HG02763 (cell line): ENCODE measurements around the gene RBM47.

Experiments used
- ATAC-seq: cut with Tn5 transposase; IDR thresholded peaks from one replicate; pipeline ENCODE4 v1.9.1; 2021; ENCODE audit warnings: mild to moderate bottlenecking, moderate library complexity; ENCODE audit not compliant: unreplicated experiment

The RBM47 gene

GRCh38 chr4:40592034-40592433 lies 37.6 kb downstream of the RBM47 start:
- ATAC-seq: no peak

GRCh38 chr4:40587826-40588225 lies 41.8 kb downstream of the RBM47 start:
- ATAC-seq: no peak

DNA sequence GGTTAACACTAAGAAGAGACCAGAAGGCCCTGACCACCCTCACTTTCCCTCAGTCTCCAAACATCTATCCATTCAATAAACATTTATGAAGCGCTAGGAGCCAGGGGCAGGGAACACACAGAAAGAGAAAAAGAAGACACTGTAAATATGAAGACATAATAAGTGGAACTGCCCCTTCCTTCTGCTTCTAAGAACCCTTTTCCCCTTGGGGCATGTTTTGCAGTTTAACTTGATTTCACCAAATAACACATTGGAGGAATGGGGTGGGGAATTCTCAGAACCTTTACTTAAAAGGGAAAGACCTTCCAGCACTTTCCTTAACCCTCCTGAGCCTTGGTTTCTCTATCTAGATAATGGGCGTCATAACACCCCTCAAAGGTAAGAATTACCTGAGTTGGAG lies 42.3 kb downstream of the RBM47 start:
- ATAC-seq: no peak

DNA sequence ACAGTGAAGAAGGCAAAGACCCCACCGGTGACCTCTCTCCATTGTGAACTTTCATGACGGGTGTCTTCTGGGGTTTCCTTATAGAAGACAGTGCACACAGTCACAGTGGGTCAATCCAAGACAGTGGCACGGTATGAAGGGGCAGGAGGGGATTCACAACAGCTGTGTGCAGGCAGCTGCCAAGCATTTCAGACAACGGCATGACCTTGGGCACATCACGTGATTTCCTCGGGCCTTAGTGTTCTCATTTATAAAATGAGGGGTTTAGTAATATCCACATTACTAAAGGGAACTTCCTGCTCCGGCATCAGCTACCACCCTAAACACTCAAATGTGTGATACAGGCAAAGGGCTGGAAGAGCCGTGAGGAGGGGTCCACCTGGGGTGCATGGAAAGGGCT lies 42.9 kb downstream of the RBM47 start:
- no peak for ATAC-seq

DNA sequence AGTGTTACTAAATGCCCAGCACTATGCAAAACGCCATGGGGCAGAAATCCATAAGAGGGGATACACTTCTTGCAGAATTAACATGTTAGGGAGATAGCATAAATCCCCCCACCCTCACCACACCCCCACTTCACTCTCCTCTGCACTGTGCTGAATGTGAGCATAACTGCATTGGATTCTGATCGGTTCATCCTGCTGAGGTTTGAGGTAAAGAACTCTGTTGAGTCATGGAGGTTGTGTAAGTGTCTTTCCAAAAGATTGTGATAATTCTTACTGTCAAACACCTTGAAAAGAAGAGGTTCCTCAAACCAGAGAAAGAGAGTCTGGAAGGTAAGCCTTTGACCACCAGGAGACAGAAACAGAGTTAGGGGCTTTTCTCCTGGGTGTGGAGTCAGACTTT lies 43.6 kb downstream of the RBM47 start:
- no peak for ATAC-seq

DNA sequence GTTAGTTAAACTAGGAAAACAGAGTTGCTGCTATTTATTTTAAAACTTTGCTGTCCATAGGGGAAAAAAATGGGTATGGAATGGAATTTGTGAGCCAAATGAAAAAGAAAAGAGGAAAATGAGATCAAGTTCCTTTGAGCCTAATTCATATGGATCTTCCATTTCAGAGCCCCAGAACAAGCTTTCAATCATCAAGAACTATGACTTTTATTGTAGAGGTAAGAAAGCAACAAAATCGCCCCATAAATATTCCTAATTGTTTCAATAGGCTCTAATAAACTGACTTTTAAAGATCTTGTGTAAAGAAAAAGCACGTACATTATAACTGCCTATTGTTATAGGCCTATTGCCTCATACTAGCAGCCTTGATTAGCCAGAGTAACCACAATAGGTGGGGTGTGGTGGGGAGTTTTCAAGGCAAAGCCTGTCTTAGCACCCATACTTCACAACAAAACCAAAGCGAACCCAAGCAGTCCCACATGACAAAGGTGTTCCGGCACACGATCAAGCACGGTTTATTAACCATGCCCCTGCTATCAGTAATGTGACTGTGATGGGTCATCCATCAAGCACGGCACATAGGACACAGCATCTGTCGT lies 44.4 kb downstream of the RBM47 start:
- ATAC-seq: no peak

- ATAC-seq: no peak
Observed at GRCh38 chr4:40584517-40585141, 45.0 kb downstream of the RBM47 start.

- ATAC-seq: no peak
Observed at GRCh38 chr4:40583850-40584439, 45.7 kb downstream of the RBM47 start.

DNA sequence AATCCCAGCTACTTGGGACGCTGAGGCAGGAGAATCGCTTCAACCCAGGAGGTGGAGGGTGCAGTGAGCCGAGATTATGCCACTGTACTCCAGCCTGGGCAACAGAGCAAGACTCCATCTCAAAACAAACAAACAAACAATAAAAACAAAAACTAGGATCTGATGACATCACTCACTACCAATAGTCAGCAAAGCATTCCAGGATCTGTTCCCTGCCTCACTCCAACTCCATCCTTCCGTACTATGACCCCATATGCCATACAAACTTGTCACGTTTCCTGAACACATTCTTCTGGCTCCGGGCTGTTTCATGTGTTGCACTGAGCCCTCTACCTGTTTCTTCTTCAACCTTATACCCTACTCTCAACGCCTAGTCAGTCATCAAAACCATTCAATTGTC lies 47.3 kb downstream of the RBM47 start:
- ATAC-seq: no peak

GRCh38 chr4:40581254-40582140 lies 48.2 kb downstream of the RBM47 start:
- ATAC-seq: no peak

- no peak for ATAC-seq
Observed at GRCh38 chr4:40579983-40580382, 49.7 kb downstream of the RBM47 start.

DNA sequence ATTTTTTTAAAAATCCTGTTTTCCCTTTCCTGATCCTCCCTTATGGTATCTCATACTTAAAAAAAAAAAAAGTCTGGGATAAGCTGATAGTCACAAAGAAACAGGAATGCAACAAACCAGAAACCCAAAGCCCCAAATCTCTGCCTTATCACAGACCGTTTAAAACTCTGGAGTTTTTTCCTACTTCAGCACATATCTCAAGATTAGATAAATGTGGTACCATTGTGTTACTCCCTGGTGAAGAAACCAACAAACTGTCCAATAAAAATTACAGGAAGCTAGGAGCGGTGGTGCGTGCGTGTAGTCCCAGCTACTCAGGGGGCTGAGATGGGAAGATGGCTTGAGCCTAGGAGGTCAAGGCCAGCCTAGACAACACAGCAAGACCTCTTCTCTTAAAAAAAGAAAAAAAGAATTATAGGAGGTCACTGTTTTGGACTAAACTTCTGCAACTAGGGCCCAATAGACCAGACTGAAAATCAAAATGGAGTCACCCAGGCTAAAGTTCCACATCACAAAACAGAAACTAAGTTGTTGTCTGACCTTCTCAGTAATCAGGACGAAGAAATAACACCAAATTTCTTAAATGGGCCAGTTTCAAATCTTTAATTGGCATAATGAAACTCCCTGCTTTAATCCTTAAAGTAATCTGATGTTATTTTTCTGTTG lies 51.9 kb downstream of the RBM47 start:
- ATAC-seq: no peak

GRCh38 chr4:40576651-40577480 lies 52.8 kb downstream of the RBM47 start:
- peak; percentile 76 for ATAC-seq

DNA sequence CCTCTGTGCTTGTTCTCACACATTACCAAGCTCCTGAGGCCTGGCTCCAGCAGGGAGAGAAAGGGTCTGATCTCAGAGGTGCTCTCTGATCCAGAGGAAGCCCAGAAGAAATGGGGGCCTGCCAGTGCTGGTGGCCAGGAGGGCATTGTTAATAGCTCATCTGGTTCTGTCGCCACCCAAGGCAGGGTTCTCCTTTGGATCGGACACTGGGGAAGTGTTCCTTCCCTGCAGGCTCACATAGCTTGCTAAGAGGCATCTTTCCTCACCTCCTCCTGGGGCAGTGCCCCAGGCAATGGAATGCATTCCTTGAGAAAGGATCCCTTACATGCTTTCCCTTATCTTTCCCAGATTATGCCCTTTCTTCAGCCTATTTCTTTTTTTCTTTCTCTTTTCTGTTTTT lies 53.8 kb downstream of the RBM47 start:
- ATAC-seq: no peak

GRCh38 chr4:40573593-40574311 lies 55.9 kb downstream of the RBM47 start:
- no peak for ATAC-seq

GRCh38 chr4:40572692-40573310 lies 56.9 kb downstream of the RBM47 start:
- ATAC-seq: no peak

- ATAC-seq: no peak
Observed at GRCh38 chr4:40571208-40571607, 58.5 kb downstream of the RBM47 start.

DNA sequence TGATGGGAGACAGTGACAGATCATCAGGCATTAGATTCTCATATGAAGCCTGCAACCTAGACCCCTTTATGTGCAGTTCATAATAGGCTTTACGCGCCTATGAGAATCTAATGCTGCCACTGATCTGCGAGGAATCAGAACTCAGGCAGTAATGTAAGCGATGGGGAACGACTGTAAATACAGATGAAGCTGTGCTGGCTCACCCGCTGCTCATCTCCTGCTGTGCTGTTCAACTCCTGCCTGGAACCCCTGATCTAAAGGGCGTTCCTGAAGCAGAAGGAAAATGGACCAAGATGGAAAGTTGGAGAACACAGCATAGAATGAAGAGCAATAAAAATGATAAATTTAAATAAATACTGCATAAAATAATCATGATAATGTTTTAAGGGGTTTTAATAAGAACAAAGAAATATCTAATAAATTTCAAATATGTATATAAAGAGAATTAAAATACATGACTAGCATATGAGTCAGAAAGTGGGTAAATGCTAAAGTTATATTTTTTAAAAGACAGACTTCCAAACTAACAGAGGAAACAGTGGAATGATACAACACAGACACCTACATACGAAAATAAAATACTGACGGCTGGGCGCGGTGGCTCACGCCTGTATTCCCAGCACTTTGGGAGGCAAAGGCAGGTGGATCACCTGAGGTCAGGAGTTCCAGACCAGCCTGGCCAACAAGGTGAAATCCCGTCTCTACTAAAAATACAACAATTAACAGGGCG lies 59.2 kb downstream of the RBM47 start:
- no peak for ATAC-seq
